GM23248 (cell line): ENCODE measurements around the gene CBY2. TPM values are rescaled to one million over a fixed set of nuclear protein-coding genes. Genes with fewer than 3 reads are reported as not detected.

ENCODE experiments used
- DNase-seq: peaks from one replicate; pipeline ENCODE4 v3.0.0-alpha.2; 2015
- H2AFZ ChIP-seq: fragments of 200-600 bp; sonication (generic); 2 replicates; pipeline ENCODE4 v1.6.1; 2016; ENCODE audit warnings: antibody characterized with exemption
- H3F3A ChIP-seq: fragments of 200-600 bp; sonication (generic); 2 replicates; pipeline ENCODE4 v1.6.1; 2016; ENCODE audit warnings: mild to moderate bottlenecking, antibody characterized with exemption, mixed run types; ENCODE audit not compliant: insufficient read depth
- H3K27ac ChIP-seq: fragments of 200-600 bp; sonication (generic); 2 replicates; pipeline ENCODE4 v1.5.1; 2016; ENCODE audit warnings: mild to moderate bottlenecking
- H3K27me3 ChIP-seq: fragments of 200-600 bp; sonication (generic); replicated peaks from 2 replicates; pipeline ENCODE4 v1.6.1; 2016; ENCODE audit warnings: mild to moderate bottlenecking; ENCODE audit not compliant: insufficient read depth
- H3K36me3 ChIP-seq: fragments of 200-600 bp; sonication (generic); 2 replicates; pipeline ENCODE4 v1.6.1; 2016; ENCODE audit warnings: low read depth, mild to moderate bottlenecking
- H3K4me1 ChIP-seq: fragments of 200-600 bp; sonication (generic); 2 replicates; pipeline ENCODE4 v1.6.1; 2016; ENCODE audit warnings: mild to moderate bottlenecking; ENCODE audit not compliant: insufficient read depth
- H3K4me2 ChIP-seq: fragments of 200-600 bp; sonication (generic); one replicate; pipeline ENCODE4 v1.6.1; 2016; ENCODE audit warnings: mild to moderate bottlenecking; ENCODE audit not compliant: unreplicated experiment
- H3K4me3 ChIP-seq: fragments of 200-600 bp; sonication (generic); 2 replicates; pipeline ENCODE4 v1.5.1; 2016; ENCODE audit warnings: mild to moderate bottlenecking
- H3K79me2 ChIP-seq: fragments of 200-600 bp; sonication (generic); 2 replicates; pipeline ENCODE4 v1.6.1; 2016; ENCODE audit warnings: mild to moderate bottlenecking; ENCODE audit not compliant: insufficient read depth
- H3K9ac ChIP-seq: fragments of 200-600 bp; sonication (generic); 2 replicates; pipeline ENCODE4 v1.6.1; 2016; ENCODE audit warnings: mild to moderate bottlenecking
- H3K9me2 ChIP-seq: fragments of 200-600 bp; sonication (generic); 2 replicates; pipeline ENCODE4 v1.6.1; 2016; ENCODE audit warnings: mixed run types, mild to moderate bottlenecking, moderate library complexity; ENCODE audit not compliant: insufficient read depth
- H3K9me3 ChIP-seq: fragments of 200-600 bp; sonication (generic); one replicate; pipeline ENCODE4 v1.6.1; 2017; ENCODE audit warnings: low read depth
- H4K20me1 ChIP-seq: fragments of 200-600 bp; sonication (generic); 2 replicates; pipeline ENCODE4 v1.6.0; 2016; ENCODE audit not compliant: insufficient read depth
- EZH2 ChIP-seq: fragments of 200-600 bp; sonication (generic); IDR thresholded peaks from 2 replicates; pipeline ENCODE4 v1.6.1; 2018; ENCODE audit warnings: antibody characterized with exemption, mild to moderate bottlenecking; ENCODE audit not compliant: insufficient read depth, poor library complexity, severe bottlenecking
- EZH2phosphoT487 ChIP-seq: fragments of 200-600 bp; sonication (generic); IDR thresholded peaks from 2 replicates; pipeline ENCODE4 v1.6.1; 2018; ENCODE audit warnings: antibody characterized with exemption, moderate library complexity, mild to moderate bottlenecking, low read depth; ENCODE audit not compliant: insufficient read depth
- WGBS, 2 experiments: methylation state at CpG; one replicate each; pipeline ENCODE4 v1.1.6; 2015 to 2017; ENCODE audit warnings: low lambda C conversion rate in 2 of 2, low coverage in 1 of 2; ENCODE audit errors: missing lambda C conversion rate in 2 of 2; 5-methylcytosine and 5-hydroxymethylcytosine counted together
- in situ Hi-C: fragments of 300-500 bp; cut with MboI; formaldehyde crosslinking; loops from 2 replicates; pipeline ENCODE4 v1.15.0; 2020
- polyA plus RNA-seq: library from polyadenylated mRNA; unstranded; fragments of >200 nt; fragmentation: Nextera tagmentation; extraction: Ambion mirVana; gene quantifications from 2 replicates; pipeline ENCODE4 v1.2.1, GENCODE V29; 2016
- total RNA-seq: library from RNA; depleted of rRNA; stranded (reverse); fragments of >200 nt; shearing (Covaris generic); gene quantifications from 2 replicates; pipeline ENCODE4 v1.2.3, GENCODE V29; 2014

CBY2 gene
- total and polyA plus RNA-seq, 2 experiments from 2014 or later: not detected

- Histone ChIP-seq H3K9ac (no peak overlapping the region), H3K4me1 (no peaks in the 10 kb centered on the region), H3K4me3 (no peak overlapping the region), H3K9me3 (no peaks in the 10 kb centered on the region), H3K4me2 (no peak overlapping the region), H3K27me3 (peaks cover 7% of the 10 kb centered on the region), H4K20me1 (no peaks in the 10 kb centered on the region), H3K79me2 (no peaks in the 10 kb centered on the region), H3K36me3 (no peaks in the 10 kb centered on the region), H3F3A (no peaks in the 10 kb centered on the region), H3K27ac (no peak overlapping the region), H3K9me2 (no peaks in the 10 kb centered on the region), H2AFZ (no peak overlapping the region)
- in situ Hi-C loops: loop anchor here (5.0 kb wide), 1 partner anchor 81 kb away; no protein-coding TSS in a partner anchor
- DNase-seq: no peak
- 83 to 85% methylated on average over 29 to 34 of the region's 34 CpGs for WGBS, 2 experiments
- TF ChIP-seq EZH2: no peak
- no peak for TF ChIP-seq EZH2phosphoT487
Observed at GRCh38 chr13:45713106-45713690, 11.1 kb downstream of the CBY2 start.

- no peaks in the 10 kb centered on the region for H3K79me2 ChIP-seq
- H3K4me1 ChIP-seq: no peaks in the 10 kb centered on the region
- no peak overlapping the region for H3K27ac ChIP-seq
- no peaks in the 10 kb centered on the region for H3K36me3 ChIP-seq
- H3K9me3 ChIP-seq: no peaks in the 10 kb centered on the region
- H3K9ac ChIP-seq: no peak overlapping the region
- H3K27me3 ChIP-seq: peaks cover 7% of the 10 kb centered on the region
- H3K4me2 ChIP-seq: no peak overlapping the region
- 81 to 88% methylated on average over 17 to 28 of the region's 28 CpGs for WGBS, 2 experiments
- DNase-seq: no peak
- no peaks in the 10 kb centered on the region for H3F3A ChIP-seq
- no peaks in the 10 kb centered on the region for H3K9me2 ChIP-seq
- no peak for TF ChIP-seq EZH2phosphoT487
- TF ChIP-seq EZH2: no peak
- H2AFZ ChIP-seq: no peak overlapping the region
- in situ Hi-C loops: loop anchor here (5.0 kb wide), 1 partner anchor 81 kb away; no protein-coding TSS in a partner anchor
- no peak overlapping the region for H3K4me3 ChIP-seq
- no peaks in the 10 kb centered on the region for H4K20me1 ChIP-seq
Observed at GRCh38 chr13:45713721-45714120, 11.6 kb downstream of the CBY2 start.

- 84 to 86% methylated on average over 18 of the region's 18 CpGs for WGBS, 2 experiments
- Histone ChIP-seq H3K36me3 (no peaks in the 10 kb centered on the region), H3K9me3 (no peaks in the 10 kb centered on the region), H3K9ac (no peak overlapping the region), H3K27ac (no peak overlapping the region), H4K20me1 (no peaks in the 10 kb centered on the region), H3K4me2 (no peak overlapping the region), H2AFZ (no peak overlapping the region), H3K4me3 (no peak overlapping the region), H3K9me2 (no peaks in the 10 kb centered on the region), H3K4me1 (no peaks in the 10 kb centered on the region), H3F3A (no peaks in the 10 kb centered on the region), H3K79me2 (no peaks in the 10 kb centered on the region), H3K27me3 (peaks cover 7% of the 10 kb centered on the region)
- no peak for TF ChIP-seq EZH2
- no peak for TF ChIP-seq EZH2phosphoT487
- in situ Hi-C loops: loop anchor here (5.0 kb wide), 1 partner anchor 82 kb away; no protein-coding TSS in a partner anchor
- no peak for DNase-seq
Observed at GRCh38 chr13:45714170-45714569, 12.1 kb downstream of the CBY2 start.

GRCh38 chr13:45715351-45715750, 13.2 kb downstream of the CBY2 start:
- in situ Hi-C loops: no loop called here

More at GRCh38 chr13:45715351-45715750, 13.2 kb downstream of the CBY2 start:
- no peak overlapping the region for H3K4me2 ChIP-seq
- H3K4me1 ChIP-seq: no peaks in the 10 kb centered on the region
- no peaks in the 10 kb centered on the region for H3K36me3 ChIP-seq
- no peak overlapping the region for H3K4me3 ChIP-seq
- TF ChIP-seq EZH2 (no peak), EZH2phosphoT487 (no peak)
- H4K20me1 ChIP-seq: no peaks in the 10 kb centered on the region
- no peaks in the 10 kb centered on the region for H3K9me3 ChIP-seq
- WGBS, 2 experiments: 59 to 72% methylated on average over 3 of the region's 3 CpGs
- no peak overlapping the region for H3K9ac ChIP-seq
- no peaks in the 10 kb centered on the region for H3K79me2 ChIP-seq
- H3K27ac ChIP-seq: no peak overlapping the region
- H3K27me3 ChIP-seq: peaks cover 13% of the 10 kb centered on the region
- no peak overlapping the region for H2AFZ ChIP-seq
- H3K9me2 ChIP-seq: no peaks in the 10 kb centered on the region
- H3F3A ChIP-seq: no peaks in the 10 kb centered on the region
- DNase-seq: no peak
